ENCODE results near the gene EIF2S3B. TPM values are rescaled to one million over a fixed set of nuclear protein-coding genes. Genes with fewer than 3 reads are reported as not detected.

The EIF2S3B gene
- total RNA-seq: 0.92 and 16.2 TPM in 2 replicates

GRCh38 chr12:10505620-10506019, at the start of gene EIF2S3B:
EIF2S3B (plus strand) TSS chr12:10505890; CDS start chr12:10505903, 13 bp downstream.

Other genes starting within 250 kb of the EIF2S3B start
- gene KLRD1, start 198.0 kb upstream of the EIF2S3B start, total RNA-seq: under 0.01 and 0.46 TPM in 2 replicates
- gene KLRK1, start 115.8 kb upstream of the EIF2S3B start, total RNA-seq: not detected in 2 replicates
- gene KLRC4, start 96.1 kb upstream of the EIF2S3B start, total RNA-seq: not detected in 2 replicates
- not detected in 2 replicates for gene KLRC3, start 85.3 kb upstream of the EIF2S3B start, total RNA-seq
- gene KLRC2, start 69.9 kb upstream of the EIF2S3B start, total RNA-seq: not detected in 2 replicates
- not detected in 2 replicates for gene KLRC1, start 52.5 kb upstream of the EIF2S3B start, total RNA-seq
- 16.4 and 22.8 TPM in 2 replicates for gene MAGOHB, start 107.7 kb downstream of the EIF2S3B start, total RNA-seq
- gene STYK1, start 168.2 kb downstream of the EIF2S3B start, total RNA-seq: 0.09 and 0.14 TPM in 2 replicates
- gene YBX3, start 217.4 kb downstream of the EIF2S3B start, total RNA-seq: 65.0 and 93.0 TPM in 2 replicates

Measured in smooth muscle cell of bladder (primary cell).